H9 (cell line): ENCODE data around the gene OMA1. TPM values are rescaled to one million over a fixed set of nuclear protein-coding genes. Genes with fewer than 3 reads are reported as not detected.

Experiments used
- DNase-seq: peaks from one replicate; pipeline ENCODE4 v3.0.0-alpha.2; 2017
- H2AFZ ChIP-seq: one replicate; pipeline ENCODE4 v1.6.1; 2013; ENCODE audit warnings: mild to moderate bottlenecking, low read length, control low read depth, moderate library complexity
- H2AK5ac ChIP-seq: 2 replicates; pipeline ENCODE4 v1.6.1; 2013; ENCODE audit warnings: low read length, control low read depth, mixed read lengths; ENCODE audit not compliant: insufficient read length
- H2BK120ac ChIP-seq: one replicate; pipeline ENCODE4 v1.6.1; 2013; ENCODE audit warnings: low read depth, mild to moderate bottlenecking, low read length, control low read depth, inconsistent platforms; ENCODE audit not compliant: poor library complexity, severe bottlenecking
- H2BK12ac ChIP-seq: 2 replicates; pipeline ENCODE4 v1.6.1; 2013; ENCODE audit warnings: low read length, control low read depth, mixed read lengths, low read depth; ENCODE audit not compliant: insufficient read length
- H2BK15ac ChIP-seq: 2 replicates; pipeline ENCODE4 v1.6.1; 2013; ENCODE audit warnings: low read depth, low read length, control low read depth
- H2BK20ac ChIP-seq: one replicate; pipeline ENCODE4 v1.6.1; 2013; ENCODE audit warnings: low read depth, mild to moderate bottlenecking, low read length, control low read depth, inconsistent platforms; ENCODE audit not compliant: poor library complexity, severe bottlenecking
- H2BK5ac ChIP-seq: 2 replicates; pipeline ENCODE4 v1.6.1; 2013; ENCODE audit warnings: low read length, control low read depth, mixed read lengths; ENCODE audit not compliant: insufficient read length
- H3K14ac ChIP-seq: 2 replicates; pipeline ENCODE4 v1.6.1; 2013; ENCODE audit warnings: low read length, control low read depth; ENCODE audit not compliant: insufficient read depth
- H3K18ac ChIP-seq: 2 replicates; pipeline ENCODE4 v1.6.1; 2013; ENCODE audit warnings: low read depth, mild to moderate bottlenecking, mixed read lengths, low read length, control low read depth; ENCODE audit not compliant: insufficient read length
- H3K23ac ChIP-seq: 2 replicates; pipeline ENCODE4 v1.6.1; 2013; ENCODE audit warnings: low read length, control low read depth, mixed read lengths, low read depth; ENCODE audit not compliant: insufficient read length
- H3K23me2 ChIP-seq: 2 replicates; pipeline ENCODE4 v1.6.1; 2013; ENCODE audit warnings: low read depth, mild to moderate bottlenecking, mixed read lengths, low read length, control low read depth; ENCODE audit not compliant: insufficient read length, poor library complexity, severe bottlenecking
- H3K27ac ChIP-seq: 2 replicates; pipeline ENCODE4 v1.5.1; 2013; ENCODE audit warnings: low read length, control low read depth, mixed read lengths, low read depth; ENCODE audit not compliant: insufficient read length
- H3K27me3 ChIP-seq: 2 replicates; pipeline ENCODE4 v1.6.1; 2013; ENCODE audit warnings: low read length, control low read depth, inconsistent platforms; ENCODE audit not compliant: insufficient read depth
- H3K4ac ChIP-seq: 2 replicates; pipeline ENCODE4 v1.6.1; 2013; ENCODE audit warnings: low read depth, mild to moderate bottlenecking, control low read depth, inconsistent platforms, low read length, moderate library complexity
- H3K4me1 ChIP-seq: 2 replicates; pipeline ENCODE4 v1.6.1; 2013; ENCODE audit warnings: low read length, control low read depth, inconsistent platforms; ENCODE audit not compliant: insufficient read depth
- H3K4me2 ChIP-seq: 2 replicates; pipeline ENCODE4 v1.6.1; 2013; ENCODE audit warnings: low read length, control low read depth, mixed read lengths; ENCODE audit not compliant: insufficient read length, insufficient read depth
- H3K56ac ChIP-seq: 2 replicates; pipeline ENCODE4 v1.6.1; 2013; ENCODE audit warnings: low read depth, mild to moderate bottlenecking, mixed read lengths, low read length, control low read depth; ENCODE audit not compliant: insufficient read length
- H3K79me1 ChIP-seq: 2 replicates; pipeline ENCODE4 v1.6.1; 2013; ENCODE audit warnings: low read depth, mild to moderate bottlenecking, moderate library complexity, low read length, control low read depth, inconsistent platforms; ENCODE audit not compliant: insufficient read depth, poor library complexity, severe bottlenecking
- H3K79me2 ChIP-seq: 2 replicates; pipeline ENCODE4 v1.6.1; 2013; ENCODE audit warnings: low read length, control low read depth, inconsistent platforms; ENCODE audit not compliant: insufficient read depth
- H3K9ac ChIP-seq: 2 replicates; pipeline ENCODE4 v1.6.1; 2013; ENCODE audit warnings: low read length, control low read depth, mixed read lengths; ENCODE audit not compliant: insufficient read length; ENCODE audit errors: extremely low read depth
- H3K9me3 ChIP-seq: one replicate; pipeline ENCODE4 v1.6.1; 2013; ENCODE audit warnings: low read depth, low read length, inconsistent platforms; ENCODE audit not compliant: control insufficient read depth
- H3T11ph ChIP-seq: one replicate; pipeline ENCODE4 v1.6.1; 2013; ENCODE audit warnings: mild to moderate bottlenecking, low read length, control low read depth, inconsistent platforms
- H4K20me1 ChIP-seq: one replicate; pipeline ENCODE4 v1.6.1; 2013; ENCODE audit not compliant: control insufficient read depth, insufficient read length, insufficient read depth
- H4K5ac ChIP-seq: 2 replicates; pipeline ENCODE4 v1.6.1; 2013; ENCODE audit warnings: low read depth, mild to moderate bottlenecking, mixed read lengths, low read length, control low read depth; ENCODE audit not compliant: insufficient read length
- H4K8ac ChIP-seq: replicated peaks from 2 replicates; pipeline ENCODE4 v1.6.1; 2013; ENCODE audit warnings: low read length, control low read depth, mixed read lengths, low read depth; ENCODE audit not compliant: insufficient read length
- H4K91ac ChIP-seq: 2 replicates; pipeline ENCODE4 v1.6.1; 2013; ENCODE audit warnings: low read depth, mild to moderate bottlenecking, moderate library complexity, mixed read lengths, low read length, control low read depth; ENCODE audit not compliant: insufficient read length
- H3K27ac Mint-ChIP-seq, 3 experiments: 2 replicates in 2 of 3; 3 replicates in 1 of 3; pipeline ENCODE4 v1.8.0; 2020 to 2021; ENCODE audit warnings: mixed read lengths in 3 of 3, mild to moderate bottlenecking in 1 of 3, moderate library complexity in 1 of 3
- H3K27me3 Mint-ChIP-seq: 2 replicates; pipeline ENCODE4 v1.8.0; 2021; ENCODE audit warnings: low read depth, mild to moderate bottlenecking, moderate library complexity, mixed read lengths
- H3K36me3 Mint-ChIP-seq, 3 experiments: 2 replicates in 2 of 3; 3 replicates in 1 of 3; pipeline ENCODE4 v1.8.0; 2020 to 2021; ENCODE audit warnings: low read depth in 3 of 3, mixed read lengths in 3 of 3; ENCODE audit not compliant: insufficient read depth in 1 of 3
- H3K4me1 Mint-ChIP-seq, 2 experiments: 2 replicates each; pipeline ENCODE4 v1.8.0; 2020; ENCODE audit warnings: mixed read lengths in 2 of 2
- H3K4me3 Mint-ChIP-seq, 2 experiments: 2 replicates in 1 of 2; 3 replicates in 1 of 2; pipeline ENCODE4 v1.8.0; 2020 to 2021; ENCODE audit warnings: mild to moderate bottlenecking in 2 of 2, mixed read lengths in 2 of 2, moderate library complexity in 1 of 2
- H3K9me3 Mint-ChIP-seq, 2 experiments: 2 replicates in 1 of 2; 3 replicates in 1 of 2; pipeline ENCODE4 v1.8.0; 2020; ENCODE audit warnings: mild to moderate bottlenecking in 2 of 2, mixed read lengths in 2 of 2, moderate library complexity in 1 of 2
- CTCF ChIP-seq: fragments of 200-600 bp; sonication (generic); conservative IDR thresholded peaks from 3 replicates; pipeline ENCODE4 v1.8.0; 2021; ENCODE audit warnings: antibody characterized with exemption, mild to moderate bottlenecking
- WGBS: extraction: QIAGEN DNeasy Blood & Tissue Kit; methylation state at CpG from one replicate; pipeline ENCODE4 v1.1.7; 2013; ENCODE audit warnings: missing lambda C conversion rate, low lambda C conversion rate, mixed read lengths; ENCODE audit not compliant: insufficient read length; ENCODE audit errors: extremely low coverage; 5-methylcytosine and 5-hydroxymethylcytosine counted together
- total RNA-seq: library from RNA; stranded (reverse); gene quantifications from 2 replicates; pipeline ENCODE4 v1.2.1, GENCODE V29; 2021

OMA1 gene
- total RNA-seq, 1 experiment from 2014 or later: 12.9 TPM

- Histone ChIP-seq H2AFZ (peak overlapping the region; percentile 88), H3K79me2 (no peaks in the 10 kb centered on the region), H2AK5ac (no peak overlapping the region), H3K27ac (no peak overlapping the region), H2BK15ac (no peak overlapping the region), H3K4me2 (peak overlapping the region; percentile 68), H4K20me1 (no peaks in the 10 kb centered on the region), H2BK20ac (no peak overlapping the region), H3K9me3 (no peaks in the 10 kb centered on the region), H3K18ac (peak overlapping the region; percentile 15), H2BK5ac (no peak overlapping the region), H3T11ph (no peak overlapping the region), H4K8ac (no peak overlapping the region), H3K23ac (no peak overlapping the region), H3K14ac (0 out of 2 replicates have a peak overlapping the region, but pooled peaks have one; percentile 26), H3K79me1 (no peaks in the 10 kb centered on the region), H3K23me2 (no peaks in the 10 kb centered on the region), H3K27me3 (no peaks in the 10 kb centered on the region), H4K5ac (no peak overlapping the region), H2BK120ac (no peak overlapping the region), H4K91ac (no peak overlapping the region), H3K9ac (peak overlapping the region; percentile 31), H3K4me1 (no peaks in the 10 kb centered on the region), H3K4ac (no peak overlapping the region), H3K56ac (no peak overlapping the region), H2BK12ac (no peak overlapping the region)
- peaks cover 7% of the 10 kb centered on the region for H3K27me3 Mint-ChIP-seq
- no peak for TF ChIP-seq CTCF
- no peaks in the 10 kb centered on the region for H3K9me3 Mint-ChIP-seq
- H3K4me1 Mint-ChIP-seq: peaks cover 16 to 20% of the 10 kb centered on the region in 2 experiments
- H3K27ac Mint-ChIP-seq: peak overlapping the region; percentile 21 to 96 (median 90); a peak in 4 of 7 replicates
- no CpG with 5 or more reads among the region's 43 CpGs for WGBS
- peak; percentile 52 for DNase-seq
- no peaks in the 10 kb centered on the region for H3K36me3 Mint-ChIP-seq
- peak overlapping the region; percentile 85 to 90 for H3K4me3 Mint-ChIP-seq
Measured at GRCh38 chr1:58545591-58546519, 671 bp downstream of the OMA1 start.
